Loucy (cell line): Measurements from ENCODE around the gene ZNF576.

ENCODE experiments used
- H2AFZ ChIP-seq: fragments of 200-600 bp; sonication (generic); 2 replicates; pipeline ENCODE4 v1.6.0; 2016; ENCODE audit warnings: antibody characterized with exemption, mild to moderate bottlenecking, low read length, moderate library complexity
- H3F3A ChIP-seq: fragments of 200-600 bp; 2 replicates; pipeline ENCODE4 v1.6.0; 2016; ENCODE audit warnings: antibody characterized with exemption, low read depth, mild to moderate bottlenecking
- H3K27me3 ChIP-seq: fragments of 200-600 bp; sonication (generic); 2 replicates; pipeline ENCODE4 v1.6.1; 2014; ENCODE audit warnings: low read length, mild to moderate bottlenecking; ENCODE audit not compliant: insufficient read depth, poor library complexity, severe bottlenecking
- H3K36me3 ChIP-seq: fragments of 200-600 bp; sonication (generic); 2 replicates; pipeline ENCODE4 v1.6.1; 2016; ENCODE audit warnings: low read length; ENCODE audit not compliant: insufficient read depth
- H3K4me1 ChIP-seq: fragments of 200-600 bp; sonication (generic); 2 replicates; pipeline ENCODE4 v1.5.1; 2014; ENCODE audit warnings: low read length, mild to moderate bottlenecking; ENCODE audit not compliant: insufficient read depth, poor library complexity, severe bottlenecking
- H3K4me2 ChIP-seq: fragments of 200-600 bp; sonication (generic); 2 replicates; pipeline ENCODE4 v1.6.0; 2014; ENCODE audit warnings: antibody characterized with exemption, low read length, low read depth, mild to moderate bottlenecking; ENCODE audit not compliant: poor library complexity, severe bottlenecking
- H3K4me3 ChIP-seq: fragments of 200-600 bp; sonication (generic); 2 replicates; pipeline ENCODE4 v1.5.1; 2014; ENCODE audit warnings: low read length, mild to moderate bottlenecking, mixed read lengths; ENCODE audit not compliant: poor library complexity, severe bottlenecking
- H3K79me2 ChIP-seq: fragments of 200-600 bp; sonication (generic); 2 replicates; pipeline ENCODE4 v1.6.1; 2014; ENCODE audit warnings: low read length; ENCODE audit not compliant: insufficient read depth
- H3K9ac ChIP-seq: fragments of 200-600 bp; sonication (generic); 2 replicates; pipeline ENCODE4 v1.6.0; 2014; ENCODE audit warnings: mild to moderate bottlenecking, low read depth, low read length, moderate library complexity; ENCODE audit not compliant: poor library complexity, severe bottlenecking
- H3K9me2 ChIP-seq: fragments of 200-600 bp; sonication (generic); replicated peaks from 2 replicates; pipeline ENCODE4 v1.6.1; 2016; ENCODE audit warnings: low read depth, low read length, mixed read lengths
- H3K9me3 ChIP-seq: fragments of 200-600 bp; sonication (generic); 2 replicates; pipeline ENCODE4 v1.6.1; 2014; ENCODE audit warnings: mild to moderate bottlenecking, antibody characterized with exemption, low read length, low read depth; ENCODE audit not compliant: insufficient read depth
- H4K20me1 ChIP-seq: fragments of 200-600 bp; sonication (generic); 2 replicates; pipeline ENCODE4 v1.6.0; 2014; ENCODE audit warnings: antibody characterized with exemption, low read length, mild to moderate bottlenecking; ENCODE audit not compliant: insufficient read depth, poor library complexity, severe bottlenecking
- EZH2phosphoT487 ChIP-seq: fragments of 200-600 bp; IDR thresholded peaks from 2 replicates; pipeline ENCODE4 v1.6.1; 2018; ENCODE audit warnings: antibody characterized with exemption, mild to moderate bottlenecking, moderate library complexity, borderline replicate concordance
- TF ChIP-seq, protein P1 (sequence below): fragments of 200-600 bp; sonication (generic); conservative IDR thresholded peaks from 2 replicates; pipeline ENCODE4 v1.5.1; 2014; ENCODE audit warnings: mild to moderate bottlenecking, antibody characterized with exemption, low read length

Gene ZNF576

DNA sequence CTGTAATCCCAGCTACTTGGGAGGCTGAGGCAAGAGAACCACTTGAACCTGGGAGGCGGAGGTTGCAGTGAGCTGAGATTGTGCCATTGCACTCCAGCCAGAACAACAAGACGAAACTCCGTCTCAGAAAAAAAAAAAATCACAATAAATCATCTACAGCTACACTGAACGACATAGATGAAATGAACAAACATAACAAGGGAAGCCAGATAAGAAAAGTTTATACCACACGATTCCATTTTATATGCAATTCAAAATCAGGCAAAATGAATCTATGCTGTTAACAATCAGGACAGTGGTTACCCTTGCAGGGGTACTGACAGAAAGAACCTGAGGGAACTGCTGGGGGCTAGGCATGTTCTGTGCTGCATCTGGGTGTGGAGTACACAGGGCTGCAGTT, 26.7 kb upstream of the ZNF576 start:
- peaks cover 28% of the 10 kb centered on the region for H3K4me1 ChIP-seq
- H3K36me3 ChIP-seq = no peaks in the 10 kb centered on the region
- TF ChIP-seq, protein P1, sequence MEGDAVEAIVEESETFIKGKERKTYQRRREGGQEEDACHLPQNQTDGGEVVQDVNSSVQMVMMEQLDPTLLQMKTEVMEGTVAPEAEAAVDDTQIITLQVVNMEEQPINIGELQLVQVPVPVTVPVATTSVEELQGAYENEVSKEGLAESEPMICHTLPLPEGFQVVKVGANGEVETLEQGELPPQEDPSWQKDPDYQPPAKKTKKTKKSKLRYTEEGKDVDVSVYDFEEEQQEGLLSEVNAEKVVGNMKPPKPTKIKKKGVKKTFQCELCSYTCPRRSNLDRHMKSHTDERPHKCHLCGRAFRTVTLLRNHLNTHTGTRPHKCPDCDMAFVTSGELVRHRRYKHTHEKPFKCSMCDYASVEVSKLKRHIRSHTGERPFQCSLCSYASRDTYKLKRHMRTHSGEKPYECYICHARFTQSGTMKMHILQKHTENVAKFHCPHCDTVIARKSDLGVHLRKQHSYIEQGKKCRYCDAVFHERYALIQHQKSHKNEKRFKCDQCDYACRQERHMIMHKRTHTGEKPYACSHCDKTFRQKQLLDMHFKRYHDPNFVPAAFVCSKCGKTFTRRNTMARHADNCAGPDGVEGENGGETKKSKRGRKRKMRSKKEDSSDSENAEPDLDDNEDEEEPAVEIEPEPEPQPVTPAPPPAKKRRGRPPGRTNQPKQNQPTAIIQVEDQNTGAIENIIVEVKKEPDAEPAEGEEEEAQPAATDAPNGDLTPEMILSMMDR = no peak
- TF ChIP-seq EZH2phosphoT487 = no peak
- H3K9me2 ChIP-seq = no peaks in the 10 kb centered on the region
- H3K9me3 ChIP-seq = no peaks in the 10 kb centered on the region
- no peak overlapping the region for H2AFZ ChIP-seq
- no peaks in the 10 kb centered on the region for H3F3A ChIP-seq
- H3K27me3 ChIP-seq = no peaks in the 10 kb centered on the region
- no peak overlapping the region for H3K4me3 ChIP-seq
- H3K4me2 ChIP-seq = peak overlapping the region; percentile 10
- H4K20me1 ChIP-seq = no peaks in the 10 kb centered on the region
- H3K9ac ChIP-seq = no peak overlapping the region
- H3K79me2 ChIP-seq = peaks cover 59% of the 10 kb centered on the region

GRCh38 chr19:43570174-43570791, 26.1 kb upstream of the ZNF576 start:
- H3K79me2 ChIP-seq = peaks cover 59% of the 10 kb centered on the region
- no peak overlapping the region for H3K4me3 ChIP-seq
- no peaks in the 10 kb centered on the region for H3F3A ChIP-seq
- H3K9me2 ChIP-seq = no peaks in the 10 kb centered on the region
- H2AFZ ChIP-seq = no peak overlapping the region
- TF ChIP-seq EZH2phosphoT487 = no peak
- TF ChIP-seq, protein P1 = peak; percentile 13; the same call in 1 of the 2 replicates
- H3K27me3 ChIP-seq = no peaks in the 10 kb centered on the region
- H4K20me1 ChIP-seq = no peaks in the 10 kb centered on the region
- no peaks in the 10 kb centered on the region for H3K9me3 ChIP-seq
- H3K9ac ChIP-seq = no peak overlapping the region
- no peaks in the 10 kb centered on the region for H3K36me3 ChIP-seq
- H3K4me2 ChIP-seq = peak overlapping the region; percentile 10
- H3K4me1 ChIP-seq = peaks cover 23% of the 10 kb centered on the region

- Histone ChIP-seq H3K9me3 (no peaks in the 10 kb centered on the region), H3K27me3 (no peaks in the 10 kb centered on the region), H3K9ac (no peak overlapping the region), H4K20me1 (no peaks in the 10 kb centered on the region), H3K4me1 (peaks cover 23% of the 10 kb centered on the region), H2AFZ (no peak overlapping the region), H3K4me3 (no peak overlapping the region), H3K9me2 (no peaks in the 10 kb centered on the region), H3F3A (no peaks in the 10 kb centered on the region), H3K4me2 (peak overlapping the region; percentile 35), H3K79me2 (peaks cover 56% of the 10 kb centered on the region), H3K36me3 (no peaks in the 10 kb centered on the region)
- TF ChIP-seq EZH2phosphoT487 = no peak
- TF ChIP-seq, protein P1 = no peak
Measured at GRCh38 chr19:43572171-43572588, 24.2 kb upstream of the ZNF576 start.
